HepG2 (cell line): Measurements from ENCODE around the gene PACS1. TPM values are rescaled to one million over a fixed set of nuclear protein-coding genes. Genes with fewer than 3 reads are reported as not detected.

Experiments
- ATF7-NPFF ChIP-seq: sonication (generic); formaldehyde crosslinking; IDR thresholded peaks from 2 replicates; pipeline ENCODE4 v1.8.1; 2023; ENCODE audit warnings: mild to moderate bottlenecking, low read depth, missing genetic modification reagents, moderate library complexity
- BHLHE40 ChIP-seq: IDR thresholded peaks from 2 replicates; pipeline ENCODE4 v1.6.1; 2011; ENCODE audit warnings: low read length, improper control_type of control experiment
- DDIT3 ChIP-seq: sonication (generic); formaldehyde crosslinking; IDR thresholded peaks from 2 replicates; pipeline ENCODE4 v1.4.0; 2020; ENCODE audit warnings: mild to moderate bottlenecking, missing genetic modification reagents
- DRAP1 ChIP-seq: IDR thresholded peaks from 2 replicates; pipeline ENCODE4 v1.6.1; 2016; ENCODE audit warnings: missing genetic modification reagents, missing compliant biosample characterization
- ELF3 ChIP-seq: IDR thresholded peaks from 2 replicates; pipeline ENCODE4 v1.6.1; 2016; ENCODE audit warnings: missing genetic modification reagents, missing compliant biosample characterization
- ELF4 ChIP-seq: sonication (generic); formaldehyde crosslinking; IDR thresholded peaks from 2 replicates; pipeline ENCODE4 v1.5.0; 2020; ENCODE audit warnings: missing genetic modification reagents, mild to moderate bottlenecking, moderate library complexity, borderline replicate concordance
- FUBP1 ChIP-seq: sonication (generic); formaldehyde crosslinking; IDR thresholded peaks from 2 replicates; pipeline ENCODE4 v1.5.1; 2020; ENCODE audit warnings: missing genetic modification reagents, mild to moderate bottlenecking, borderline replicate concordance
- KLF16 ChIP-seq, 2 experiments: sonication (generic) in 1 of 2; formaldehyde crosslinking in 1 of 2; IDR thresholded peaks; 2 replicates each; pipeline versions ENCODE4 v1.6.1 to v1.8.0; 2016 to 2023; ENCODE audit warnings: missing genetic modification reagents in 2 of 2, missing compliant biosample characterization in 1 of 2
- MATR3 ChIP-seq: sonication (generic); formaldehyde crosslinking; IDR thresholded peaks from 2 replicates; pipeline ENCODE4 v1.4.0; 2020; ENCODE audit warnings: missing genetic modification reagents
- MBD4 ChIP-seq: IDR thresholded peaks from 2 replicates; pipeline ENCODE4 v1.6.1; 2012; ENCODE audit warnings: low read length, inconsistent platforms, borderline replicate concordance
- MLX ChIP-seq: IDR thresholded peaks from 2 replicates; pipeline ENCODE4 v1.6.1; 2016
- MXI1 ChIP-seq: IDR thresholded peaks from 3 replicates; pipeline ENCODE4 v1.6.1; 2012; ENCODE audit warnings: low read depth, low read length, inconsistent platforms, borderline replicate concordance
- NFKB2 ChIP-seq: sonication (generic); formaldehyde crosslinking; IDR thresholded peaks from 2 replicates; pipeline ENCODE4 v1.4.0; 2020; ENCODE audit warnings: missing genetic modification reagents, borderline replicate concordance
- NR2F6 ChIP-seq, 2 experiments: IDR thresholded peaks; 2 replicates each; pipeline ENCODE4 v1.6.1; 2016; ENCODE audit warnings: antibody characterized with exemption in 1 of 2, mild to moderate bottlenecking in 1 of 2
- PATZ1 ChIP-seq: sonication (generic); formaldehyde crosslinking; IDR thresholded peaks from 2 replicates; pipeline ENCODE4 v1.4.0; 2020; ENCODE audit warnings: missing genetic modification reagents
- PITX1 ChIP-seq: sonication (generic); formaldehyde crosslinking; IDR thresholded peaks from 2 replicates; pipeline ENCODE4 v1.5.1; 2020; ENCODE audit warnings: mild to moderate bottlenecking, missing genetic modification reagents
- SP1 ChIP-seq, 2 experiments: fragments of 450-650 bp in 1 of 2; sonication (generic) in 1 of 2; formaldehyde crosslinking in 1 of 2; IDR thresholded peaks; 2 replicates each; pipeline versions ENCODE4 v1.4.0 to v1.6.1; 2016 to 2020; ENCODE audit warnings: missing genetic modification reagents in 1 of 2
- ZFP37 ChIP-seq: sonication (generic); formaldehyde crosslinking; IDR thresholded peaks from 2 replicates; pipeline ENCODE4 v1.4.0; 2020; ENCODE audit warnings: missing genetic modification reagents, borderline replicate concordance
- ZMYM4 ChIP-seq: sonication (generic); formaldehyde crosslinking; IDR thresholded peaks from 2 replicates; pipeline ENCODE4 v1.8.1; 2023; ENCODE audit warnings: mild to moderate bottlenecking, missing genetic modification reagents
- ZNF12 ChIP-seq: sonication (generic); formaldehyde crosslinking; IDR thresholded peaks from 2 replicates; pipeline ENCODE4 v1.5.0; 2020; ENCODE audit warnings: missing genetic modification reagents
- ZNF160 ChIP-seq: sonication (generic); formaldehyde crosslinking; IDR thresholded peaks from 2 replicates; pipeline ENCODE4 v1.8.0; 2022; ENCODE audit warnings: mild to moderate bottlenecking, inconsistent platforms, missing genetic modification reagents
- ZNF552 ChIP-seq: sonication (generic); formaldehyde crosslinking; IDR thresholded peaks from 2 replicates; pipeline ENCODE4 v1.9.0; 2022; ENCODE audit warnings: missing genetic modification reagents, mild to moderate bottlenecking, borderline replicate concordance
- ZNF747 ChIP-seq: sonication (generic); formaldehyde crosslinking; IDR thresholded peaks from 2 replicates; pipeline ENCODE4 v1.8.1; 2023; ENCODE audit warnings: missing genetic modification reagents, mild to moderate bottlenecking, borderline replicate concordance
- ZNF792 ChIP-seq: IDR thresholded peaks from 2 replicates; pipeline ENCODE4 v1.6.1; 2016
- polyA plus RNA-seq, 8 experiments: library from polyadenylated mRNA; depleted of rRNA in 3 of 8; stranded (reverse) in 7 of 8; unstranded in 1 of 8; fragments of >200 nt; fragmentation: Illumina TruSeq in 4 of 8; extraction: Trizol in 4 of 8; gene quantifications; 2 replicates each; pipeline versions ENCODE4 v1.2.1 to v1.2.3, GENCODE V29; 2011 to 2016; ENCODE audit warnings: low read depth in 4 of 8, missing spikeins in 1 of 8, mixed read lengths in 1 of 8; ENCODE audit not compliant: insufficient read depth in 1 of 8
- total RNA-seq, 5 experiments: library from RNA; depleted of rRNA; stranded (reverse); fragments of >200 nt; fragmentation: Illumina TruSeq; extraction: Trizol; gene quantifications; 2 replicates each; pipeline ENCODE4 v1.2.3, GENCODE V29; 2016; ENCODE audit warnings: low read depth in 1 of 5

The PACS1 gene
- total and polyA plus RNA-seq, 2 of the 13 experiments (the other 11 are each of a cell fraction or from before 2014, with no cell fraction given): 7.6 to 8.6 TPM

- TF ChIP-seq FUBP1 (no peak), ZMYM4 (peak; percentile 53), ZNF12 (0 out of 2 replicates have a peak, but pooled peaks have one; percentile 48), KLF16 (CRISPR knock-in tag; IDR thresholded peaks at IDR 0.05) (peak in 1 of 2 experiments; percentile 81; a peak in 2 of 4 replicates), ZNF792 (CRISPR knock-in tag) (peak; percentile 94), PITX1 (peak; percentile 29; the same call in 1 of the 2 replicates), MXI1 (peak; percentile 79; the same call in 1 of the 3 replicates), DRAP1 (0 out of 2 replicates have a peak, but pooled peaks have one; percentile 37), ZNF747 (CRISPR knock-in tag) (peak; percentile 24; the same call in 1 of the 2 replicates), ZFP37 (CRISPR knock-in tag) (peak; percentile 64; the same call in 1 of the 2 replicates), BHLHE40 (peak; percentile 71), PATZ1 (peak; percentile 54; the same call in 1 of the 2 replicates), ELF3 (peak; percentile 91), SP1 (IDR thresholded peaks at IDR 0.05) (no peak), SP1 (CRISPR knock-in tag; IDR thresholded peaks at IDR 0.05) (peak; percentile 56; the same call in 1 of the 2 replicates), ELF4 (CRISPR knock-in tag) (no peak), DDIT3 (CRISPR knock-in tag) (no peak), MATR3 (CRISPR knock-in tag) (no peak), MBD4 (no peak), ZNF160 (CRISPR knock-in tag) (no peak), ATF7-NPFF (no peak), MLX (0 out of 2 replicates have a peak, but pooled peaks have one; percentile 27), NFKB2 (CRISPR knock-in tag) (peak; percentile 67; the same call in 1 of the 2 replicates), NR2F6 (IDR thresholded peaks at IDR 0.05) (no peak), NR2F6 (CRISPR knock-in tag; IDR thresholded peaks at IDR 0.05) (peak; percentile 33; the same call in 1 of the 2 replicates), ZNF552 (CRISPR knock-in tag) (no peak)
Observed at GRCh38 chr11:66222358-66223149, 152.5 kb downstream of the PACS1 start (continued).
